HG03521 (cell line): ENCODE data around the gene SALL3.

Experiments
- ATAC-seq: cut with Tn5 transposase; IDR thresholded peaks from one replicate; pipeline ENCODE4 v1.9.1; 2021; ENCODE audit warnings: mild to moderate bottlenecking, moderate library complexity; ENCODE audit not compliant: unreplicated experiment

Gene SALL3

DNA sequence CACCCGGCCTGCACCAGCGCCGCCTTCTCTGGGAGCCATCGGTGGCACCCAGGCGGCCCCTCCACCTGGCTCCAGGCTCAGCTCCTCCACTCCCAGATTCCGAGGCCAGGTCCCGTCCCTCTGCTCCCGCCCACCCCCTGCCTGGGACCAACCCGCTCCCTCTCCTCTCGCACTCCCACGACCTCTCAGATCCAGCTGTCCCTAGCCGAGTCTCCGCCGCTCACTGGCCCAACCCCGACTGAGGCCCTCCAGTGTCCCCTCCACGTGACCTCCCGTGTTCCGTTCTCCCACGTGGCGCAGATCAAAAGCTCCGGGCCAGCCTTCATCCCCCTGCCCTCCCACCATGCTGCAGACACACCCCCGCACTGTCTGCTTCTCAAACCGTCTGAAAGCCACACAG is 14.4 kb upstream of the SALL3 start:
- no peak for ATAC-seq

- no peak for ATAC-seq
Observed at GRCh38 chr18:78965917-78966792, 13.5 kb upstream of the SALL3 start.

DNA sequence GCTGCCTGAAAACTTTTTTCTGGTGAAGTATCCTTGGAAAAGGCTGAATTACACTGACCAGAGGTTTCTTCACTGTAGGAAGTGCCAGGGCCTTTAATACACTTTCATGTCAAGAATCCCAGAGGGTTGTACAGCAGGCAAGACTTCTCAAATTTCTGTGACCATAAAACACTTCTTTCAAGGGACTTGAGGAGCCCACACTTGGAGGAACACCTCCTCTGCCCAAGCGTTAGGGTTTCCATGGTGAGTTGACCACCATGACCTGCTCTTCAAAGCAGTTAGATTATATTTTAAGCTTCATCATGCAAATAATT is 12.9 kb upstream of the SALL3 start:
- ATAC-seq: no peak

GRCh38 chr18:78967692-78968091 is 11.9 kb upstream of the SALL3 start:
- ATAC-seq: no peak

DNA sequence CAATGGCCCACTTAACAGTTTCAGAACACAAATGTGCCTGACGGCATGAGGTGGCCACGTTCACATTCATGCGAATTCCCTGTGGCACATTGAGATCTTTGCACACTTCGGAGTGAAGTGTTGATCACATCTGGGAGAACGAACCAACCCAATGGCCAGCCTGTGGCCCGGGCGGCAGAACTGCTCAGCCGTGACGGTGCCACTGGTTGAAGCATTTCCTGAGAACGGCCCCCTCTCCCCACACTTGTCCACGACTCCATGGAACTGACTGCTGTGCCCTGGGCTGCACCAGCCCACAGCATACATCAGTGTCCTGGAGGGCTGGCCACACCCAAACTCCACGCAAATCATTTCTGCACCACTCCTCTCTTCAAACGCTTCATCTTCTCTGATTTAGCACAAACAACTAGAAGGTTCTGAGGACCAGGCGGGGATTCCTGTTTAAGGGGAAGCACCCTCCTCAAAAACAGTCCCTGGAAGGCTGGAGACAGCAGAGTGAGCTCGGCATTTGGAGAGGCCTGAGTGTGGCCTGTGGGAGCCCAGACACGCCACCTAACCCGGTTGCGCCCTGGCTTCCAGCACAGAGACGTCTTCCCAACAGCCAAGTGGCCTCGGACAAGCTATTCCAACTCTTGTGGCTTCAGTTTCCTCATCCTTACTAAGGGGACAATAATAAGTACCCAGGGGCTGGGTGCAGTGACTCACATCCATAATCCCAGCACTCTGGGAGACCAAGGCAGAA is 9.9 kb upstream of the SALL3 start:
- ATAC-seq: no peak

- no peak for ATAC-seq
Observed at GRCh38 chr18:78970774-78971333, 8.8 kb upstream of the SALL3 start.

DNA sequence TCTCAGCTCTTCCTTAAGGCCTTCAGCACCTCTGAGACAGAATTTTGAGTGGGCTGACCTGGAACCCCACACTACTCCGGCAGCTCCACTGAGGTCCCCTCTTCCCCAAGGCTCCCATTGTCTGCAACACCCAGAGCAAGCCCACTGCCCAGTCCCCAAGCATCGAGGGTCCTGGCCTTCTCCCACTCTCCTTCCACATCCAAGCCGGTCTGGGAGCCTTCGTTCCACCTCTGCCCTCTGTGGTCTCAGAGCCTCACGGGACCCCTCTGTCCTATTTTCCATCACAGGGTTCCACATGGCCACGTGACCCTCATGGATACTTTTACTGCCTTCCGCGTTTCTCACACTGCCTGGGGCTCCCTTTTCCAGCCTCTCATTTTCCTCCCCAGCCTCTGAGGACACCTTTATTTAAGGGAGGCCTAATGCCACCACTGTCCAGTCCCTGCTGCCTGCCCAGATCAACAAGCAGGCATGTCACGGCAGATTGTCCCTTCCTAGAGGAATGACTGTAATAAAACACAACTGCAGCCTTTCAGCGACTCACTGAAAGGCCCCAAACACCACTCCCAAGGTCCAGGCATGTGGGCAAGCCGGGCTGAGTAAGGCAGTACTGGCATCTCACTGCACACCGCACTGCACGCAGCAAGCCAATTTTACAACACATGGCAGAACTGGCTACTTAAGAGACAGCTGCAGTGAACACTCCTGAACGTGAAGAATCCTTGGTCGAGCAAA is 7.9 kb upstream of the SALL3 start:
- no peak for ATAC-seq

GRCh38 chr18:78972385-78972918 is 7.2 kb upstream of the SALL3 start:
- ATAC-seq: no peak

DNA sequence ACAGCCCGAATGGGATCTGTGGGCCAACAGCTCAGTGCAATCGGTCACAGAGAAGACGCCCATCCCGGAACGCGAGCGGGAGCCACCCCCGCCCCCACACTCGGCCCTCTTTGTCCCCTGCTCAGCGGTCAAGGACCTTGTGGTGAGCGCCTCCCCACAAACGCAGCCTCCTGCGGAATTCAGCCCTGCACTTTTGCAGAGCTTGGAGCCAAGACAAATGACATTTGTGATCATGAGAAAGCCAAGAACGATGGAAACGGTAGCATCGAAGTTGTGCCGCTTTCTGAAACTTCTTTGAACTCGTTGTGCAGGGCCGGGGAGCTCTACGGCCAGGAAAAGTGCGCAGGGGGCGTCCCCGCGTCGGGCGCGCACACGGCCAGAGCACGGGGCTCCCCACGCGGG is 6.7 kb upstream of the SALL3 start:
- no peak for ATAC-seq

- no peak for ATAC-seq
Observed at GRCh38 chr18:78973357-78974083, 6.1 kb upstream of the SALL3 start.

DNA sequence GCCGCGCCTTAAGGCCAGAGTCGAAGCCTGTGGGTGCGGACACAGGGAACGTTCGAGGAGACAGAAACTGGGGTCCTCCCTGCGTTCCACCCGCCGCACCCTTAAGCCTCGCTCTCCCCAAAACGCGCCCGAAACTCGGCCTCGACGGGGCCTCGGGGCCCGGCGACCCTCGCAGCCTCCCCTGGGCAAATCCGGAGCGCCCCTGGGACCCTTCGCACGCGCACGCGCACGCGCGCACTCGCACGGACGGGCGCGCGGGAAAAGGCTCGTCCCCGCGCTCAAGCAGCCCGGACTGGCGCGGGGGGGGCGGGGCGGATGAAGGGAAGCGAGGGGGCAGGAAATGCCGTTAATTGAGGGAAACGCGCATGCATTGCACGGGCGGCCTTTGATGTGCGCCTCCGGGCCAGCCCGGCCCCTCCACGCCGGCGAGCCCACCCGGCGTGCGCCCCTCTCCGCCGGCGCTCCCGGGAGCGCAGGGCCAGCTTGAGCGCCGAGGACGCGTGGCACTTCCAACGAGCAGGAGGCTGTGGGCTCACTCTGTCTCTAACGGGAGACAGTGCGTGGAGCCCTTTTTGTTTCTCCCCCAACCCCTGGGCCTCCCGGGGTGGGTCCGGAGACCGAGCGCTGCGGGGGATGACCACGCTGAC is 5.4 kb upstream of the SALL3 start:
- ATAC-seq: no peak

DNA sequence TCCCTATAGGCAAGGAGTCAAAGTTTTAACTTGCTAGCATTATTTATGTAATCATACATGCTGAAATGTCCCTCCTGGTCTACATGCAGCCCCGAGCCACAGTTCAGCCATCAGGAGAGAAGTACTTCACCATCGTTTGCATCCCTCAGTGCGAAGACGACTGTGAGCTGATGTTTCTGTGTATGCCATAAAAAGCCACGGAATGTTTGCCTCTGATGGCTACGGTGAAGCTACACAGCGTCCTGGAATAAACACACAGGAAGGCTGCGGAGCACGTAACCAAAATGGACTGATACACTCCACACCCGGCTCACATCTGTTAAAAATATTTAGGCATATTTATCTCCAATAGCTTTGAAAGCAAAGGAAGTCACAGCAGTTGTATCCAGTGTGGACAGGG is 4.3 kb upstream of the SALL3 start:
- no peak for ATAC-seq

DNA sequence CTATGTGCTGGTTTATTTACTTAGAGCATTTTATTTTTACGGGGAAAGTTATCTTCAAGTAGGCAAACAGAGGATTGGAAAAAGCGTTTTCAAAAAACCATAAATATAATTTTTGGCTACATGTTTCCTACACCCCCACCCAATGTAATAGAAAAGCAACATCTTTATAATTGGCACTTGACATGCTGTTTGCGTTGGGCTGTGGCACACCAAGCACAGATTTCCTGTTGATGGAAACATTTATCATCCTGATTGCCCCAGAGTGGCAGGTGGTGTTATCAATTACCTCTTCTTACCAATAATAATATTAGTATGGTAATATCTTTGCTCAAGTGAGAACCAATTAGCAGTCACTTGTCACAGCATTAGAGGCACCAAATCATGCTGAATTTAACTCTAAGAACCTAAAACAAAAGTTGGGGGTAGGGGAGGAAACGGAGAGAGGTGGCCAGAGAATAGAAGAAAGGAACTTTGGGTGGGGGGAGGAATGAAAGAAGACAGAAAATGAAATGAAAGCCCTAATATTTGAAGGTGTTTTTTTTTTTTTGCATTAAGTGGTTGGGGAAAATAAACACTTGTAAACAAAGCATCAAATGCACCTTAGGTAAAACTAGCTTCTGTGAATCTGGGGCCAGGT is 3.8 kb upstream of the SALL3 start:
- no peak for ATAC-seq

DNA sequence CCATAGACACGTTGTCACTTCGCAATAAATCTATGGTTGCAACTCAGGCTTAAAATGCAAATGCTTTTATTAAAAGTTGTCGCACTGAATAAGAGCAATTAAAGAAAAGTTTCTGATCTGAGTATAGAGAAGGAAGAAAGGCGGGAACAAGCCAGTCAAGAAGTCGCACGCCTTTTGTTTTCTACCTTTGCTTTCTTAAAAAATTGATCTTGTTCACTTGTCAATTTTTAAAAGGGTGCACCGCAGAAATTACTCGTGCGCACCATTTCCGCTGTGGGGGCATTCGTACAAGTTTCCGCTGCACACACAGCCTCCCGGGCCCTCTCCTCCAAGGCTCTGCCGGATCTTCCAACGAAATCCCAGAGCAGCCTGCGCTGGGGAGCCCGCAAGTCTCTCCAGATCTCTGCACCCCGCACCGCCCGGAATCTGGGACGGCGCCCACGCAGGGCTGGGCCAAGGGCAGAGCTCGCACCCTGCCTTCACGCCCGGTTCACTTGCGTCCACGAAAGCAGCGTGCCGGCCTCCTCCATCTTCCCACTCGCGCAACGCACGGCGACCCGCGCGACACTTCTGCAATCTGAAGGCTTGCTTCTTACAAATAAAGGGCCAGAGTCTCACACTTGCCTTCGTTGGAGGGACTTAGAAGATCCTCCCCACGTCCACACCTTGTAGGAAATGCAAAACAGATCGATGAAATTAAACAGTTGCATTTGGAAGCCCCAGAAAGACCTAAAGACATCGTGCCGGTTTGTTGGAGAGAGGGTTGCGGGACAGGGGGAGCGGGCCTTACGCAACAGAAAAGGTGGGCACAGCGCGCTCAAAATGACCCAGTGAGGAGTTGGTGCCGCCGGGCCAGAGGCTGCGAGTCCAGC is 2.6 kb upstream of the SALL3 start:
- ATAC-seq: no peak

DNA sequence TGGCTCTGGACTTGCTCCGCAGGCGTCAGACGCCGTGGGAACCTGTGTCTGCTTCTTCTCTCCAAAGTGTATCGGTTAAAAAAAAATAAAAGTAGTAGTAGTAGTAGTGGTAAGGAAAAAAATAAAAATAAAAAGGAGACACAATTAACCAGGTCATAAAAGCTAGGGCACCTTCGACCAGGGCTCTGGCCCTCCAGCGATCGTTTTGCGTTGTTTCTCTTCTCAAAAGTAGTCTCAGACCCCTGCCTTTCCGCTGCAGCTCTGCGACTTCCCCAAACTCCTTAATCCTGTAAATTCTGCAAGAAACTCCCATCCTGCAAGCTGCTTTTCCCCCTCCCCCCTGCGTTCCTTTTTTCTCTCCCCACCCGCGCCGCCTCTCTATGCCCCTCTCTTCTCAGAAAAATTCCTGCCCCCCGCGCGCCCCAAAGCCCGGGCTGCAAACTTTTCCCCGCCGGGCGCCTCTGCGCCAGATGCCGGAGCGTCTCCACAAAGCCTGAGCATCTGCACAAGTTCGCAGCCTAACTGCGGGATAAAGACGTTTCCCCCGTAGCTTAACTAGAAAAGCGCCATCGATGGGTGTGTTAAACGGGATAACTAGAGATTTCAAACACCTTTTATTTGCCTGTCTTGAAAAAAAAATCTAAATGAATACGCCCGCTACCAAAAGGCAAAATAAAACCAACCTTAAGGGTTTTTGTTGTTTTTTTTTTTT is 1.8 kb upstream of the SALL3 start:
- no peak for ATAC-seq

DNA sequence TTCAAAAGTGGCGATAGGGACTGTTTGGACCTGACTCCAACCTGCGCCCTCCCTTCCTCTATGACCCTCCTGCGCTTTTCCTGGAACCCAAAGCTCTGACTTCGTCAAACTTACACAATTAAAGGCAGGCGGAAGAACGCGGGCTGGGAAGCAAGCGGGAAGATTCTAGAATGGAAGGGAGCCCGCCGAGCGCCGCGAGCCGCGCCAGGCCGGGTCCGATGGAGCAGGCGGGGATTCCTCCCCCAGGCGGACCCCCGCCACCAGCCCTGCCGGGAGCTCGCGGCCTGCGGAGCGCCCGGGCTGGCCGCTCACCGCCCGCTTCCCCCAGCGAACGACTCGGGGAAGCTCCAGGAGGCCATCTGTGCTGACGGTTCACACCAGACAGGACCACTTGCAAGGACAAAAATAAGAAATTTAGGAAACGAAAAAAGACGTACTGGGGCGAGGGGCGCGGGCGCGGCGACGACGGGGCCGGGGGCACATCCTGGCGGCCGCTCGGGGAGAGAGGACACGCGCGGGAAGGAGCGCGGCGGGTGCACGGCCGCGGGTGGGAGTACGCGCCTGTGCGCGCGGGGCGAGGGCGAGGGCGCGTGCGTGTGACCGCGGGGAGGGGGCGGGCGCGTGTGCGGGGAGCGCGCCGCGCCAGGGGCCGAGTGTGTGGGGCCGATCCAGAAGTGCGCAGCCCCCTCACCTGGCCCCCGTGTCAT is 1.1 kb upstream of the SALL3 start:
- ATAC-seq: no peak

- ATAC-seq: no peak
Observed at GRCh38 chr18:78979056-78979729, 425 bp upstream of the SALL3 start.
